HS-27A (cell line): ENCODE data around the gene MIPOL1.
"Not testable (repeated sequence)": the region's sequence is repeated elsewhere in the genome, so short reads cannot be mapped to it uniquely, and the experiment has no call there.

Experiments
- DNase-seq: peaks from one replicate; pipeline ENCODE4 v3.0.0-alpha.2; 2012; ENCODE audit warnings: low read depth, missing footprints

The MIPOL1 gene

DNA sequence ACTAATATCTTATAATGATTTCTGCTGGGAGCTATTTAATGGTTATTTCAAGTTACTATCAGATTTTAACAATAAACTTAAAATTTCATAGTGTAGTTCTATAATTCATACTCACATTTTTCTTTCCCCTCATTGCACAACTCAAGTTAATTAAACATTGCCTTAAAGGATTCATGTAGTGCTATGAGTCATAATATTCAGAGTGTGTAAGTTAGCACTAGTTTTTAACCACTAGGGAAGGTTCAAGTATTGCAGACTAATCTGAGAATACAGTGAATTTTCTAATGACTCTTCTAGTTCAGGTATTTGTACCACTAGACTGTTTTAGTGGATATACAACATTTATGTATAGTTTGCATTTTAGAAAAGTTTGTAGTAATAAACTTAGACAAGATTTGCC lies 347.4 kb downstream of the MIPOL1 start:
- DNase-seq: no peak

DNA sequence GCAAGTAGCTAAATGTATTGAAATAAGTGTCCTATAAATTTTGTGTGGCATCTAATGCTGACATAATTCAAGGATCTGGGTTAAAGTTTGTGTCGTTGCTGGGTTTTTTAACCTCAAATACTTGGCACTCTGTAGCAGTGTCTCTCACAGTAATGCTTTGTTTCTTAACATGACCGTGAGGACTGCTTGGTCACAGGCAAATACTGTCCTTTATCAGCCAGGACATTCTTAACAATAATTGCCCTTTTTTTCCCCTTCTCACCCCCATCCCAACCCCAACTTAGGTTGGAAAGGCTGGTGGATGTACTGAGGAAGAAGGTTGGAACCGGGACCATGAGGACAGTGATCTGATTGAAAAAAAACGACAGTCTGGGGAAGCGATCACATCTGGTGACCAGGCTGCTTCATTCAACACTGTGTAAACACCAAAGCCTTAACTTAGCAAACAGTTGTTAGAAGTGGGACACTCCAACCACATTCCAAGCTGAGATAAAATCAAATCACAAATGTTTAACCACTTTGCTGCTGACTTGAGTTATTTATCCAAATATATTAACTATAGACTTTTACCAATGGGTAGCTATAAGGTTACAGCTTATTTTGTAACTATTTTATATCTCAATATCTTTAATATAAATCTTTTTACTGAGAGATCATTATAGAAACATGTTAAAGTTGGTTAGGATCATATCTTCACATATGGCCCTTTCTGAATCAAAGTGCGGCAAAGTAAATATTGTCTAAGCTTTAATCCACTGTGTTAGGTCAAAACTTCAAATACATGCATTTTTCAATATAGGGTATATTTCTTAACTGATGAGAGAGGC lies 349.1 kb downstream of the MIPOL1 start:
- DNase-seq: no peak

DNA sequence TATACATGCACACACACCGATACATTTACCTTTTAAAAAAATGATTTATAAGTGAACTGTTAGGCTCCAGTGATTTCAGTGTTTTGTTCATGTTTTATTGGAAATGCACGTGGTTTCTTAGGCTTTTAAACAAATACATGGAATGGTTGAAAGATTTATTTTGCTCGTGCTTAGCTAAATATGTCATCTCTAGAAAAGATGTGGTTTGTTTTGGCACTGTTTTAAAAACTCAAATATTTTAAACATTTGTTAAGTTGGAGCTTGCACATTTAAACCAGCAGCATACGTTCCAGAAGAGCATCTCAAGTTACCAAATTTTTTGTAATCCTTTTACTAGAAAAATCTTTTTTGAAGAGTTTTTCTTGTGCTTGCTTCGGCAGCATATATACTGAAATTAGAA lies 352.8 kb downstream of the MIPOL1 start:
- no peak for DNase-seq

DNA sequence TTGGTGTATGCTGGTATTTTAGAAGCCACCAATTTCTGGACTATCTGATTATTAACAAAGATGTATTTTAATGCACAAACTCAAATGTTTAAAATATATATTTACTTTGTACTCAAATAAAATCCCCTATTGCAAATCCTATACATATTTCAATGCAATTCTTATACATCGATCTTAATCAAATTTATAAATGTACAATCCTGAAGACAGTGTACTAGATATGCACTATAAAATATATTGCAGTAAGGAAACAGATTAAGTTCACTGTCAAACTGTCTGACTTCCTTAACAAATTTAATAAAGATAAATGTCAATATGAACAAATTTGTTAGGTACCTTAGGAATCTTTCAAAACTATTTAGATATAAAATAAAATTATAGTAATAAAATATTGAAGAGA lies 353.4 kb downstream of the MIPOL1 start:
- no peak for DNase-seq

DNA sequence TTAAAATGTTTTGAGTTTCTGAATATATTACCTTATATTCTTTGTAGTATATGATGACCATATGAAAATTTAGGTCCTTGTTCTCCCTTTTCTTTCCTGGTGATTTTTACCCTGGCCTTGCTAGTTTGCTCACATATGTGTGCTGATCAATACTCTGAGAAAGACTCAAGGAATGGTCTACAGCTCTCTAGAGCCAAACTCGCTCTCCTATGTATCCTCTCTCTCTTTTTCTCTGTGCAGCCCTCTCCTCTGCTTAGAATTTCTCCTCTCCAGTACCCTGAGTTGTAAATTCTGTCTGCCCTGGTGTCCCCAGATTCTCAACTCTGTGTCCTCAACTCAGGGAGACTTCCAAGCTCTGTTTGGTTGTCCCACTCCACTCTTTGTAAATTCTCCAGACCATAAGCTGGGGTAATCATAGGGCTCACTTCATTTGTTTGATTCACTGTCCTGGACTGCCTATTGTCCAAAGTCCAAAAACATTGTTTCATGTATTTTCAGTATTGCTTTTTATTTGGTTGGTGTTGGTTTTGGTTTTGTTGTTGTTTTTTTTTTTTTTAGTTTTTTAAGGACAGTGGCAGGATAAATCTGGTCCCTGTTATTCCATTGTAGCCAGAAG lies 356.3 kb downstream of the MIPOL1 start:
- DNase-seq: no peak

DNA sequence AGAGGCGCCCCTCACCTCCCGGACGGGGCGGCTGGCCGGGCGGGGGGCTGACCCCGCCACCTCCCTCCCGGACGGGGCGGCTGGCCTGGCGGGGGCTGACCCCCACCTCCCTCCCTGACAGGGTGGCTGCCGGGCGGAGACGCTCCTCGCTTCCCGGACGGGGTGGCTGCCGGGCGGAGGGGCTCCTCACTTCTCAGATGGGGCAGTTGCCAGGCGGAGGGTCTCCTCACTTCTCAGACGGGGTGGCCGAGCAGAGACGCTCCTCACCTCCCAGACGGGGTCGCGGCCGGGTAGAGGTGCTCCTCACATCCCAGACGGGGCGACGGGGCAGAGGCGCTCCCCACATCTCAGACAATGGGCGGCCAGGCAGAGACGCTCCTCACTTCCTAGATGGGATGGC lies 357.9 kb downstream of the MIPOL1 start:
- not testable (repeated sequence) for DNase-seq

DNA sequence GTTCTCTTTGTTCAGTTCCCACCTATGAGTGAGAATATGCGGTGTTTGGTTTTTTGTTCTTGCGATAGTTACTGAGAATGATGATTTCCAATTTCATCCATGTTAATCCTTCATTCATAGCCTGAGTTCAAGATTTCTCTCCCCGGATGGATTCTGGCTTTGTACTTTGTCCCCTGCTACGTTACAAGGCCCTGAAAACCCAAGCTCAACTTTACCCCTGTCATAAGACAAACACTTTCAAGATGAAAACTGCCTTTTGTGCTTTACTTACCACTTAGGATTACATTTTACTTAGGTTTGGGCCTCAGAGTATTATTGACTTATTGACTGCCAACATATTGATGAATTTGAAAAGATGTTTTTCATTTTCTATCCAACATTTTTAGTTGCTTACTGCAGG lies 361.0 kb downstream of the MIPOL1 start:
- no peak for DNase-seq

DNA sequence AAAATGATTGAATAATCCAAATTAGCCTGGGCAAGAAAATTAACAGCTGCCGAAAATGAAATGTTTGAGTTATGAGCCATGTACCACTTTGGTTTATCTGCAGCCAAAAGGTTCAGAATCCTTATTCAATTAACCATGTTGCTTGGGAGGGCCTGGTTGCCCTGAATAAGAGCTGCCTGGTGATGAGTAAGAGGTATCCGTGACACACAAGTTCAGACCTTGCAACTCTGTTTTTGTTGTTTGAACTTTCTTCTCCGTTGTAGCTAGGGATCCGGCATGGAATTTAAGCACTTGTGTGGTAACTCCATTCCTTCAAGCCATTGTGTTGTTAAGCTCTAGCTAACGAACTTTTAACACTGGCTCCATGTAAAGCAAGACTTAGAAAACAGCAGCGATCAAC lies 361.6 kb downstream of the MIPOL1 start:
- no peak for DNase-seq

DNA sequence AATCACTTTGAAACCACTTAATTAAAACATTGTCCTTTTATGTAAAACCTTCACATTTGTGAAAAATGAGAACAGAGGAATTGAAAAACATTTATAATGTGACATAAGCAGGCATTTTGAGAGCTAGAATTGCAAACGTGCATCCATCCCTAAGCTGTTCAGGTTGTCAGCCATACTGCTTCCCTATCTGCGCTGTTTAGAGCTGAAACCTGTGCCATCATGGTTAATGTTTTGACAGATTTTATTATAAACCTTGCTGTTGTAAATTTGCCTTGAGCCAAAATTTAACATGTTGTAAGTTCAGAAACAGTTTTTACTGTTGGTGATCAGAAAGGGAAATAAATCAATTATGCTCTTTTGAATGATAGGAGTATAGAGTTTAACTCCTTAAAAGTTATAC lies 365.5 kb downstream of the MIPOL1 start:
- DNase-seq: no peak

DNA sequence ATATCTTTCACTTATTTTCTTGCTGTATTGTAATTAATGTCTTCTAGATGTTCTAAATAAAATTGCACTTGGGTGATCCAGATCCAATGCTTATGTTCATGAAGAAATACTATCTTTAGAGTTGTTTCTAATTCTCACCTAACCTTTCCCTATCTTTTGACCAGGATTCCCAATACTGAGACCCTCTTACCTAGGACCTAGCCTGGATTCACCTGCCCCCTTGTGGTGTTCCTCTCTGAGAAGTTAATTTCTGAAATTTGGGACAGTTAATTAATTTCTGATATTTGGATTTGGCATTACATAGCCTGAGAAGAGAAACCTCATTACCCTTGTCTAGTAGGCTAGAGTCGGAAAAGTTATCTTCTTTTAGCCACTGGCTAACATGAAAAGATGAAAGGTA lies 367.8 kb downstream of the MIPOL1 start:
- DNase-seq: no peak

DNA sequence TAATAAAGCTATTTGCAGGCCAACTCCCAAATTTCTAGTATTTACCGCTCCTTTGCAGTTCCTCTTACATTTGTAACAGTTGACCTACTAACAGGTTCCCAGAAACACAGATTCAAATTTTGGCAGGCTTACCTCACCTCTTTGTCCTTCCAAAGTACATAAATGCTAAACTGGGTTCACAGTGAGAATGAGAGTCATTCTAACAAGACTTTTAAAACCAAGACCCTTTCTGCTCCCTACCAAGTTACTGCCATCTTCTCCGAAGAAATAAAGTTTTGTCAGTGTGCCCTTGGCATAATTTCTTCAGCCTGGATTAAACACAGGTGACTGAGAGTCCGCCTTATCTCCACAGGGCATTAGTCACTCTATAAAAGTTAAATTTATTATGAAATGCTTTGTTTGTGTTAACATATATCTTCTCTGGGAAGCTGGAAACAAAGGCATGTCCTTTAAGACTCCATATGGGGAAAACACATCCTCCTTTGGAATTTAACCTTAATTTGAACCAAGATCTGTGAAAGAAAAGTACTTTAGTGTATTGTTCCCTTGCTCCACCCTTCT lies 369.2 kb downstream of the MIPOL1 start:
- DNase-seq: no peak

DNA sequence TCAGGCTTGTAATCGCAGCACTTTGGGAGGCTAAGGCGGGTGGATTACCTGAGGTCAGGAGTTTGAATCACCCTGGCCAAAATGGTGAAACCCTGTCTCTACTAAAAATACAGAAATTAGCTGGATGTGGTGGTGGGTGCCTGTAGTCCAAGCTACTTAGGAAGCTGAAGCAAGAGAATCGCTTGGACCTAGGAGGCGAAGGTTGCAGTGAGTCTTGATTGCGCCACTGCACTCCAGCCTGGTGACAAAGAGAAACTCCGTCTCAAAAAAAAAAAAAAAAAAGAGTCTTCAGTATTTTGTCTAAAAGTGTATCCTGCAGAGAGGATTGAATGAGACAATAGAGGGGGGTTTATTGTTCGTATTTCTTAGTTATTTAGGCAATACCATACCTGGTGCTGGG lies 372.0 kb downstream of the MIPOL1 start:
- no peak for DNase-seq

DNA sequence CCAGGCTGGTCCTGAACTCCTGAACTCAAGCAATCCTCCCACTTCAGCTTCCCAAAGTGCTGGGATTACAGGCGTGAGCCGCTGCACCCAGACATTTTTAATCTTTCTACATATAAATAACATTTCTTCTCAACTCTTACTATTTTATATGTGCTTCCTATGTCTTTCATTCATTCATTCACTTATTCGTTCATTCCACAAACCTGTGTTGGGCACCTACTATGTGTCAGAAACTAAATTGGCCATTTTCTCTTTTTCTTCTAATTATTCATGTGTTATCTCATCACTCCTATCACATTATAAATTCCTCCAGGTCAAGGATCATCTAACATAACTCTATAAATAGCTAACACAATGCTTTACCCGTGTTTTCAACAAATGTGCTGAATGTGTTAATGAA lies 373.7 kb downstream of the MIPOL1 start:
- no peak for DNase-seq

DNA sequence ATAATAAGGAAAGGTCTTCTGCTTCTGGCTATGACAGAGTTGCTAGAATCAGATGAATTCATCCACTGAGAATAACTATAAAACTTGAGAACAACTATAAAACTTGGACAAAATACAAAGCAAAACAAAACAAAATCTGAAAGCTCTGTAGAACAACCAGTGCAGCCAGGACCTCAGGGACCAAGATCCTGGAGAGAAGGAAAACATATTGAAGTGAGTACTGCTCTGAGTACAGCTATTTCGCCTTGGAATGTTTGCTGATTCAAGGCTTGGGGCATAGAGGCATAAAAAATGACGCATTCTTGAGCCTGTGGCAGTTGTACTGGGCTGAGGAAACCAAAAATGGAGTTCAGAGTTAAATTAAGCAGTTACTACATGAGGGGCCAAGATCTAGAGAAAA lies 375.6 kb downstream of the MIPOL1 start:
- DNase-seq: no peak

DNA sequence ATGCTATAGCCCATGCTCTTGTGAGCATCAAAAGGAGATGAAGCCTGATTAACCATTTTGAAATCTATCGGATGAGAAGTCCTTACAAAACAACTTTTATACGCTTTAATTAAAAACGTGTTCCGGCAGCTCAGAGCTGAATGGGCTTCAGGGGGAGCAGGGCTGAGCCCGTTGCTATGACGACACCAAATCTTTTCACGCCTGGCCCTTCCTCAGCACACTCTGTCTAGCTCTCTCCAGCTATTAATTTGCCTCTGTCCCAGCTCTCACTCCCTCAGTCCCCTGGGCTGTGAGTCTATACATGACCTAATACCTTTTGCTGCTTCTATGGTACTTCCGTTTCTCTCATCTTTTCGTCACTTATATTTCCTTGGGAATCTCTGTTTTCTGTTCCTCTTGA lies 381.5 kb downstream of the MIPOL1 start:
- DNase-seq: no peak

DNA sequence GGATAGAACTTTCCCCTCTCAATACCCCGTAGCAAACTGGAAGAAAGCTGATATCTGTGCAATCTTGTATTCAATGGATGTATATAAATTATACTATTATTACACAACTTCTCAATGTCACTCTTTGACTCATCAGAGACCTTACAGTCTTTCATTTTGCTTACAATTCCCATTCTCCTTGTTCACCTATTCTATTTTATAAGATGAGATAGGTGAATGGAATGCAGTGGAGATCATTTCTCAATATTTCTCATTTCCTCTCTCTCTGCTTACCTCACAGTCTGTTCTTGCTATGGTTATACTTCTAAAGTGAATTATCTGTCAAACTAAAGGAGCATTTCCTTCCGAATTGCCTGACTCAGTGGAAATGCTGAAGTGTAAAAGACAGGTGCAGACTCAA lies 382.4 kb downstream of the MIPOL1 start:
- DNase-seq: no peak

DNA sequence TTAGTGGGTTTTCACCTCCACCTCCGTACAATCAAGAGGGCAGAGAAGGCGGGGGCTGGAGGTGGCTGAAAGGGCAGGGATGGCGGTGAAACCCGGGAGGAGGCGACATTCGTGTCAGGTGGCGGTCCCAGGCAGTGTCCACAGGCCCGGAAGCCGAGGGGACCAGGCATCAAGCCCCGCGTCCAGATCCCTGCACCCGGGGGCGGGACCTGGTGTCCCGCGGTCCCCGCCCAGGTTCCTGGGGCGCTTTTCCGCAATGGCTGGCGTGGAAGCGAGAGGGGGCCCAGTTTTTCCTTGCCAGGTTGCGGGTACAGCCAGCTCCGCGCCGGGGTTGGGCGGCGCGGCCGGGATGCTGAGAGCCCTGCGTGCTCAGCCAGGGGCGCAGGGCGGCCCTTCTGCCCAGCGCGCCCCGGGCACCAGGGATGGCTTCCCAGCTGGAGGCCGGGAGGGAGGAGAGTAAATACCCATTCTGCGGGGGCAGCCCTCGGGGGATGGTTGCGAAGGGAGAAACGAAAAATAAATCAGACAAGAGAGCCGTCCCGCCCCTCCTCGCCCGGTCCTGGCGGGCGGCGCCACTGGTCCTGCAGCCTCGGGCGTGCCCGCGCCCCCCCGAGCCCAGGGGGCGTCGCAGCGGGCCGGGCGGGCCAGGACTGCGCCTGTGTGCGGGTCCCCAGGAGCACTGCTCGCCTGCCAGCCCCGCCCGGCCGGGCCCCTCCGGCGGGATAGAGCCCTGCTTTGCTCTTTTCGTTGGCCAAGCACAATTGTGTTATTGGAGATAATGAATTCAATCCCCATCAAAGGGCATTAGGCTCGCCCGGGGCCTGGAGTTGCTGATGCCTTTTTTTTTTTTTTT lies 385.8 kb downstream of the MIPOL1 start:
- no peak for DNase-seq

DNA sequence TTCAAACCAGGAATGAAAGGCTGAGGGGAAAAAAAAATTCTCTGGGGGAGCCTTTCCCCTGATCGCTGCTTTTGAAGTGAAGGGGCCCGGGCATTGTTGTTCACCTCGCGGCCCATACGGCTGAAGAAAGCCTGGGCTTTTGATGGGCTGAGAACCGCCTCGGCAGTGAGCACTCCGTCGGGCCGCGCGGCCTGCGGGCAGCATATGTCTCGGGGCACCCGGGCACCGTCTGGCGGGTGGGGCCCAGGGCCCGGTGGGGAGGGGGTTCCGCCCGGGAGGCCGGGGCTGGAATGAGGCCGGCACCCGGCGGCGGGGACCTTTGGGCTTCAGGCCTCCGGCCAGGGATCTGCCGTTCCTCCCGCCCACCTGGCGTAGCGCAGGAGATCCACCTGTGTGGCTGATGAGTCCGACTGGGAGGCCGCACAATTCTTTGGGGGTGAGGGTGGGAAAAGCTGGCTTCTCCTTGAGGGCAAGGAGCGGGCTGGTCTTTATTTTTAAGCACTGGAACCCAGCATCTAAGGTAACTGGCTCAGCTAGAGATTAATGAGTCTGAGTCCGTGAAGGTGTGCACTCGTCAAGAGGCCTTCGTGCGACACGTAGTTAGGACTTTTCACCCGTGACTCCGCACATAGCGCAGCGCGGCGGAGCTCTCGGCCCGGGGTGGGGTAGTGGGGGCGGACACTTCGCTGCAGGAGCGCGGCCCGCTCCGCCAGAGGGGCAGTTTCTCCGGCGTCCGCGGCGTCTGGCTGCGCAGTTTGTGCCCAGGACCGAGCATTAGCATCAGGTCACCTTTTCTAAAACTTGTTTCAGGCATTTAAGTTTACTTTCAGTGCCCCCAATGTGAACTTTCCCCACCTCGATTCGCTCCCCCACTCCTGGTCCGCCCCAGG lies 386.7 kb downstream of the MIPOL1 start:
- no peak for DNase-seq

DNA sequence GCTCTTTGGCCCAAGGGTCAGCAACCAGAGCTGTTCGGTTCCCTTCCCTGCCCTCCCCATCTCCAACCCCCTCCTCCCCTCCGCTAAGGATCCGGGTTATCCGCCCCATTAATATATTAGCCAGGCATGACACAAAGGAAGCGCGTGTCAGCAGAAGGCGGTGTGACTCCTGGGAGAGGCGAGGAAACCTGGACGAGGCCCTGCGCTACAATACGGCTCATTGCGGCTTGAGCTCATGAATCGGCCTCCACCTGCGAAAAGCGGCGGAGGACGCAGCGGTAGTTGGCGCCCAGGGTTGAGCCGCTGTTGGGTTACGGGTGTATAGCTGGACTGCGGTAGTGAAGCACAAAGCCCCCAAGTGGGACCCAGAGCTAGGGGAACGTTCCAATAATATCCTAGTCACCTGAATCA lies 387.4 kb downstream of the MIPOL1 start:
- no peak for DNase-seq

DNA sequence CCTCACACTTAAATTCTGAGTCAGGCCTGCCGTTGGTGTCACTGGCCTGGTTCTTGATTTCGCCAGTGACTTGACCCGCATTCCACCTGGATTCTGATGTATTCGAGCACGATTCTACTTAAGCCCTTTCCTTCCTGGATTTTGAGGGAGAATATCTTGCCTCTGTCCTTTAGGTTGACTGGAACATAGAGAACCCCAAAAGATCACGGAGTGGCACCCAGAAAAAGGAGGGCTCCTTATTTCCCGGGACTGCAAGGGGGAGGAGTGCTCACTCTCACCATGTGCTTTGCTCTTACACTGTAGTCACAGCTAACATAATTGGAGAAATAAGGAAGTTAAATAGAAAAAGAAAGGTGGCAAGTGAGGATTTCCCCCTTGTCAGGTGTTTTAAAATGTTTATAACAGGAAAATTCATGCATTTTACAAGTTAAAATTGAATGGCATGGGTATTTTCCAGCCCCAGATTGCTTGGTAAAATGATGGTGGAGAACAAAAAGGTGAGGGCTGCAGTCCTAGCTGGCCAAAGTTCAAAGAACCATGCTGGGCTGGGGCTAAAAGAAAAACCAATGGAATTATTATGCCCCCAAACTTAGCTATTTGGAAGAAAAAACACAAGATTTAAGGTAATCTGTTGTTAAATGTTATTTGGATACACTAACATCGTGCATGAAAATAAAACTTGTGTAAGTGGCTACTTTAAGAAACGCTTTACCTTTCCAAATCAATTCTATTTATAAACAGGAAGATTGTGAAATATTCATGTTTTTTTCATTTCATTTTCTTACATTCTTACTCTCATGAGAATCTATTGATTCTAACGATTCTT lies 388.4 kb downstream of the MIPOL1 start:
- no peak for DNase-seq

DNA sequence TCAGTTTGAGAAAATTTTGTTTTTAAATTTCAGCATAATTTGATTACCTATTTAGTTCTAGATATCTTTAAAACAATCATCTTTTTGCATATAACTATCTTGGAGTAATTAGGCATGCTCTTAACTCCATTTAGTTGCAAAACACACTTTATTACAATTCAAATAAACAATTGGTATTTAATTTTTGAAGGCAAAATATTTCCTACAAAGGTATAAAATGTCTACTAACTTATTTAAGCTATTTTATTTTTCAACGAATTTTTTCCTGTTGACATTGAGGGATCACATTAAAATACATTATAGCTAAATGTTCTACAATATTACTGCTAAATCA lies 389.0 kb downstream of the MIPOL1 start:
- no peak for DNase-seq
